OCI-LY1 (cell line): ENCODE results near the gene LRRC4.

Experiments used
- CTCF ChIP-seq: fragments of 200-600 bp; sonication (generic), shearing (Covaris generic); IDR thresholded peaks from 2 replicates; pipeline ENCODE4 v1.5.1; 2017; ENCODE audit warnings: mild to moderate bottlenecking, antibody characterized with exemption, low read length, moderate library complexity, mixed read lengths
- EZH2 ChIP-seq: fragments of 200-600 bp; sonication (generic), shearing (Covaris generic); IDR thresholded peaks from 2 replicates; pipeline ENCODE4 v1.8.0; 2017; ENCODE audit warnings: borderline replicate concordance, mixed run types, mild to moderate bottlenecking, antibody characterized with exemption, low read length, moderate library complexity, mixed read lengths

- TF ChIP-seq EZH2, result no peak
- TF ChIP-seq CTCF, result no peak
These were observed 40.1 kb upstream of the LRRC4 start for GRCh38 chr7:128071376-128071775.
